ENCODE results near the gene CCDC172. TPM values are rescaled to one million over a fixed set of nuclear protein-coding genes. Genes with fewer than 3 reads are reported as not detected.
"Not testable (repeated sequence)": the region's sequence is repeated elsewhere in the genome, so short reads cannot be mapped to it uniquely, and the experiment has no call there.

The CCDC172 gene
- total RNA-seq, 1 experiment from 2014 or later = not detected

- H3K4me1 ChIP-seq (ENCODE audit: insufficient read depth, low read length) = no peaks in the 10 kb centered on the region
- TF ChIP-seq CTCF (conservative IDR thresholded peaks at IDR 0.05; ENCODE audit: low read depth, low read length) = no peak
- no peak for TF ChIP-seq EZH2phosphoT487 (IDR thresholded peaks at IDR 0.05; ENCODE audit: borderline replicate concordance, low read length)
- TF ChIP-seq EZH2 (IDR thresholded peaks at IDR 0.05; ENCODE audit: low read length, unreplicated experiment) = no peak
- H3K27me3 ChIP-seq (ENCODE audit: low read length) = peaks cover 12% of the 10 kb centered on the region; the same call in 1 of the 2 replicates
- H4K20me1 ChIP-seq (ENCODE audit: low read length) = no peaks in the 10 kb centered on the region
- CTCF ChIA-PET = no interaction called here
- no peaks in the 10 kb centered on the region for H3F3A ChIP-seq (ENCODE audit: low read length, unreplicated experiment)
- H3K4me2 ChIP-seq (ENCODE audit: low read length) = no peak overlapping the region
- POLR2A ChIA-PET (ENCODE audit: unreplicated experiment) = no interaction called here
- H3K36me3 ChIP-seq (ENCODE audit: low read depth, low read length) = no peaks in the 10 kb centered on the region
- no peak overlapping the region for H2AFZ ChIP-seq (ENCODE audit: low read length)
- ATAC-seq = no peak
- H3K9me3 ChIP-seq (ENCODE audit: low read length) = no peaks in the 10 kb centered on the region
- no peak overlapping the region for H3K4me3 ChIP-seq (ENCODE audit: low read length)
- no peaks in the 10 kb centered on the region for H3K79me2 ChIP-seq (ENCODE audit: low read length)
- H3K9me2 ChIP-seq (replicated peaks; ENCODE audit: low read length) = no peaks in the 10 kb centered on the region
- no peak overlapping the region for H3K9ac ChIP-seq (ENCODE audit: low read length)
- DNase-seq = no peak
- intact Hi-C loops (cut with micrococcal nuclease) = loop anchor here (5.0 kb wide), 1 partner anchor 678 kb away; no protein-coding TSS in a partner anchor
- no peak overlapping the region for H3K27ac ChIP-seq (ENCODE audit: low read length)
- no TSS peak for BruUV-seq (replicated peaks)
Observed at GRCh38 chr10:116385311-116385710, 61.1 kb downstream of the CCDC172 start.

GRCh38 chr10:116385994-116386809 lies 62.0 kb downstream of the CCDC172 start:
- no peaks in the 10 kb centered on the region for H3K9me3 ChIP-seq (ENCODE audit: low read length)
- H3K79me2 ChIP-seq (ENCODE audit: low read length) = no peaks in the 10 kb centered on the region
- no peak overlapping the region for H3K4me3 ChIP-seq (ENCODE audit: low read length)
- H3K4me2 ChIP-seq (ENCODE audit: low read length) = no peak overlapping the region
- ChIA-PET CTCF (no interaction called here), POLR2A (ENCODE audit: unreplicated experiment) (no interaction called here)
- no peaks in the 10 kb centered on the region for H3K36me3 ChIP-seq (ENCODE audit: low read depth, low read length)
- H3K9ac ChIP-seq (ENCODE audit: low read length) = no peak overlapping the region
- no peaks in the 10 kb centered on the region for H3K4me1 ChIP-seq (ENCODE audit: insufficient read depth, low read length)
- H4K20me1 ChIP-seq (ENCODE audit: low read length) = no peaks in the 10 kb centered on the region
- H3K9me2 ChIP-seq (replicated peaks; ENCODE audit: low read length) = no peaks in the 10 kb centered on the region
- no peak overlapping the region for H3K27ac ChIP-seq (ENCODE audit: low read length)
- ATAC-seq = no peak
- H3K27me3 ChIP-seq (ENCODE audit: low read length) = peaks cover 10% of the 10 kb centered on the region; the same call in 1 of the 2 replicates
- BruUV-seq (replicated peaks) = no TSS peak
- intact Hi-C loops (cut with micrococcal nuclease) = loop anchor here (2.0 to 5.0 kb wide), 2 partner anchors 679 to 1031 kb away; no protein-coding TSS in a partner anchor
- TF ChIP-seq EZH2 (IDR thresholded peaks at IDR 0.05; ENCODE audit: low read length, unreplicated experiment) = no peak
- peak; percentile 54 for TF ChIP-seq CTCF (conservative IDR thresholded peaks at IDR 0.05; ENCODE audit: low read depth, low read length)
- H3F3A ChIP-seq (ENCODE audit: low read length, unreplicated experiment) = no peaks in the 10 kb centered on the region
- no peak overlapping the region for H2AFZ ChIP-seq (ENCODE audit: low read length)
- DNase-seq = peak; percentile 50

GRCh38 chr10:116393246-116393831 lies 69.1 kb downstream of the CCDC172 start:
- H3K9ac ChIP-seq (ENCODE audit: low read length); intact Hi-C loops (cut with micrococcal nuclease); ATAC-seq; BruUV-seq (replicated peaks); DNase-seq; H3K79me2 ChIP-seq (ENCODE audit: low read length); H2AFZ ChIP-seq (ENCODE audit: low read length); H3K4me1 ChIP-seq (ENCODE audit: insufficient read depth, low read length); H3K9me2 ChIP-seq (replicated peaks; ENCODE audit: low read length); H3F3A ChIP-seq (ENCODE audit: low read length, unreplicated experiment); H3K4me3 ChIP-seq (ENCODE audit: low read length); H3K9me3 ChIP-seq (ENCODE audit: low read length); H3K36me3 ChIP-seq (ENCODE audit: low read depth, low read length); POLR2A ChIA-PET (ENCODE audit: unreplicated experiment); H3K27me3 ChIP-seq (ENCODE audit: low read length); CTCF ChIA-PET; H3K27ac ChIP-seq (ENCODE audit: low read length); H3K4me2 ChIP-seq (ENCODE audit: low read length); H4K20me1 ChIP-seq (ENCODE audit: low read length): not testable (repeated sequence)

Data from PC-3 (cell line).